ENCODE measurements around the gene TINAGL1. TPM values are rescaled to one million over a fixed set of nuclear protein-coding genes. Genes with fewer than 3 reads are reported as not detected.

The TINAGL1 gene
- total RNA-seq, 1 experiment from 2014 or later, result 2.5 TPM

GRCh38 chr1:31556481-31557006, 19.8 kb upstream of the TINAGL1 start:
- Histone ChIP-seq H3K9ac (ENCODE audit: extremely low read depth, insufficient read length, low read length) (no peak overlapping the region), H3K27me3 (ENCODE audit: insufficient read depth, low read length) (no peaks in the 10 kb centered on the region), H3T11ph (ENCODE audit: low read length) (no peak overlapping the region), H4K20me1 (ENCODE audit: control insufficient read depth, insufficient read depth, insufficient read length) (no peaks in the 10 kb centered on the region), H3K4ac (ENCODE audit: low read depth, low read length) (no peak overlapping the region), H3K23me2 (ENCODE audit: insufficient read length, low read depth, low read length, poor library complexity, severe bottlenecking) (no peaks in the 10 kb centered on the region), H3K4me2 (ENCODE audit: insufficient read depth, insufficient read length, low read length) (no peak overlapping the region), H2BK120ac (ENCODE audit: low read depth, low read length, poor library complexity, severe bottlenecking) (no peak overlapping the region), H3K9me3 (ENCODE audit: control insufficient read depth, low read depth, low read length) (no peaks in the 10 kb centered on the region), H2BK15ac (ENCODE audit: low read depth, low read length) (no peak overlapping the region), H3K4me1 (ENCODE audit: insufficient read depth, low read length) (no peaks in the 10 kb centered on the region), H2BK12ac (ENCODE audit: insufficient read length, low read depth, low read length) (no peak overlapping the region), H2BK20ac (ENCODE audit: low read depth, low read length, poor library complexity, severe bottlenecking) (no peak overlapping the region), H4K8ac (replicated peaks; ENCODE audit: insufficient read length, low read depth, low read length) (no peak overlapping the region), H2AK5ac (ENCODE audit: insufficient read length, low read length) (no peak overlapping the region), H3K27ac (ENCODE audit: insufficient read length, low read depth, low read length) (no peak overlapping the region), H3K18ac (ENCODE audit: insufficient read length, low read depth, low read length) (no peak overlapping the region), H4K5ac (ENCODE audit: insufficient read length, low read depth, low read length) (no peak overlapping the region), H3K56ac (ENCODE audit: insufficient read length, low read depth, low read length) (no peak overlapping the region), H4K91ac (ENCODE audit: insufficient read length, low read depth, low read length) (no peak overlapping the region), H3K79me1 (ENCODE audit: insufficient read depth, low read depth, low read length, poor library complexity, severe bottlenecking) (no peaks in the 10 kb centered on the region), H3K14ac (ENCODE audit: insufficient read depth, low read length) (no peak overlapping the region), H3K79me2 (ENCODE audit: insufficient read depth, low read length) (no peaks in the 10 kb centered on the region), H2AFZ (ENCODE audit: low read length) (no peak overlapping the region), H2BK5ac (ENCODE audit: insufficient read length, low read length) (no peak overlapping the region), H3K23ac (ENCODE audit: insufficient read length, low read depth, low read length) (no peak overlapping the region)
- H3K4me1 Mint-ChIP-seq, result no peaks in the 10 kb centered on the region
- TF ChIP-seq CTCF (conservative IDR thresholded peaks at IDR 0.05), result no peak
- no CpG with 5 or more reads among the region's 5 CpGs for WGBS (ENCODE audit: extremely low coverage, insufficient read length, low lambda C conversion rate)
- H3K27me3 Mint-ChIP-seq (ENCODE audit: low read depth), result peaks cover 2% of the 10 kb centered on the region; the same call in 1 of the 2 replicates
- no peak overlapping the region for H3K27ac Mint-ChIP-seq
- no peaks in the 10 kb centered on the region for H3K36me3 Mint-ChIP-seq (ENCODE audit: insufficient read depth in 1 of 3, low read depth in 3 of 3)
- H3K9me3 Mint-ChIP-seq, result no peaks in the 10 kb centered on the region; a peak in 1 of 5 replicates
- no peak overlapping the region for H3K4me3 Mint-ChIP-seq
- no peak for DNase-seq

Measured in H9 (cell line).